ENCODE results near the gene TMEM220.

Gene TMEM220

GRCh38 chr17:10664571-10664970 lies 65.3 kb downstream of the TMEM220 start:
- no peak for ATAC-seq

More at GRCh38 chr17:10664571-10664970, 65.3 kb downstream of the TMEM220 start:
- TF ChIP-seq CSRNP3 (CRISPR knock-in tag; IDR thresholded peaks at IDR 0.05) (no peak), GLIS3 (CRISPR knock-in tag; IDR thresholded peaks at IDR 0.05) (no peak), ZFP3 (CRISPR knock-in tag; IDR thresholded peaks at IDR 0.05) (no peak), TOX (CRISPR knock-in tag; IDR thresholded peaks at IDR 0.05; ENCODE audit: borderline replicate concordance) (no peak), ZNF8 (CRISPR knock-in tag; IDR thresholded peaks at IDR 0.05) (no peak), CSDC2 (CRISPR knock-in tag; IDR thresholded peaks at IDR 0.05) (no peak), ISL1 (CRISPR knock-in tag; IDR thresholded peaks at IDR 0.05) (no peak), PATZ1 (CRISPR knock-in tag; IDR thresholded peaks at IDR 0.05; ENCODE audit: borderline replicate concordance) (no peak), POU6F1 (CRISPR knock-in tag; IDR thresholded peaks at IDR 0.05; ENCODE audit: borderline replicate concordance, low read depth) (no peak), BACH2 (CRISPR knock-in tag; IDR thresholded peaks at IDR 0.05; ENCODE audit: borderline replicate concordance) (no peak), ZFP30 (CRISPR knock-in tag; IDR thresholded peaks at IDR 0.05) (no peak), OSR1 (CRISPR knock-in tag; IDR thresholded peaks at IDR 0.05) (no peak)

Measured in SK-N-SH treated with all-trans-retinoic acid at 6 μM for 48 hours (cell line).